WTC11 (cell line): Measurements from ENCODE around the gene ZFP92. TPM values are rescaled to one million over a fixed set of nuclear protein-coding genes. Genes with fewer than 3 reads are reported as not detected.

Experiments
- ATAC-seq: fragments of 200-7000 bp; cut with Tn5 transposase; 2 replicates; pipeline ENCODE4 v1.10.0; 2021; ENCODE audit warnings: mild to moderate bottlenecking, moderate library complexity
- CTCF ChIA-PET: fragments of 300-600 bp; sonication (Branson Sonifier 250); formaldehyde crosslinking; loops from one replicate; lab custom pipeline; 2021; ENCODE audit warnings: antibody characterized with exemption; lab: Charles Lee
- POLR2A ChIA-PET: fragments of 350-600 bp; sonication (Branson Sonifier 250); formaldehyde crosslinking; loops from one replicate; lab custom pipeline; 2021; ENCODE audit warnings: antibody characterized with exemption; lab: Charles Lee
- DNase-seq: peaks from one replicate; pipeline ENCODE4 v3.0.0; 2021; ENCODE audit warnings: low spot score
- H3K27ac Mint-ChIP-seq: 2 replicates; pipeline ENCODE4 v1.8.0; 2021; ENCODE audit warnings: mixed read lengths
- H3K27me3 Mint-ChIP-seq: 2 replicates; pipeline ENCODE4 v1.8.0; 2021; ENCODE audit warnings: low read depth, mild to moderate bottlenecking, moderate library complexity, mixed read lengths
- H3K36me3 Mint-ChIP-seq: 2 replicates; pipeline ENCODE4 v1.8.0; 2021; ENCODE audit warnings: mixed read lengths
- H3K4me1 Mint-ChIP-seq: 2 replicates; pipeline ENCODE4 v1.8.0; 2022; ENCODE audit warnings: mixed read lengths
- H3K4me3 Mint-ChIP-seq: 2 replicates; pipeline ENCODE4 v1.8.0; 2021; ENCODE audit warnings: mild to moderate bottlenecking, moderate library complexity, mixed read lengths
- H3K9me3 Mint-ChIP-seq: 2 replicates; pipeline ENCODE4 v1.8.0; 2021; ENCODE audit warnings: mixed read lengths
- CTCF ChIP-seq: fragments of 200-600 bp; IDR thresholded peaks from 2 replicates; pipeline ENCODE4 v1.8.0; 2022; ENCODE audit warnings: antibody characterized with exemption
- HMGA2 ChIP-seq: fragments of 250-450 bp; sonication (Bioruptor Pico); IDR thresholded peaks from 2 replicates; pipeline ENCODE4 v1.4.0; 2021; ENCODE audit warnings: mild to moderate bottlenecking, moderate library complexity
- RORB ChIP-seq: fragments of 250-450 bp; sonication (Bioruptor Pico); IDR thresholded peaks from 2 replicates; pipeline ENCODE4 v1.9.0; 2021; ENCODE audit warnings: mild to moderate bottlenecking
- ZMAT4 ChIP-seq: fragments of 250-450 bp; sonication (Bioruptor Pico); IDR thresholded peaks from 2 replicates; pipeline ENCODE4 v1.9.0; 2021; ENCODE audit warnings: mild to moderate bottlenecking
- ZNF121 ChIP-seq: sonication (generic); formaldehyde crosslinking; IDR thresholded peaks from 2 replicates; pipeline ENCODE4 v1.8.0; 2023; ENCODE audit warnings: missing genetic modification reagents
- ZNF512 ChIP-seq: sonication (generic); formaldehyde crosslinking; IDR thresholded peaks from 2 replicates; pipeline ENCODE4 v1.8.1; 2022; ENCODE audit warnings: missing genetic modification reagents, borderline replicate concordance
- total RNA-seq: library from RNA; stranded (reverse); gene quantifications from 3 replicates; pipeline ENCODE4 v1.2.3, GENCODE V29; 2021

Gene ZFP92
- total RNA-seq, 1 experiment from 2014 or later = 0.31 TPM

- Mint-ChIP-seq H3K27me3 (no peaks in the 10 kb centered on the region), H3K4me3 (no peak overlapping the region), H3K4me1 (no peaks in the 10 kb centered on the region), H3K36me3 (peaks cover 10% of the 10 kb centered on the region), H3K27ac (no peak overlapping the region), H3K9me3 (no peaks in the 10 kb centered on the region)
- ChIA-PET CTCF (interaction anchor here (0.5 to 2.5 kb wide), 32 partner anchors 10 to 519 kb away, joined by 3 to 41 read pairs (median 4); partner anchors contain the start of genes BGN, CCNQ, HAUS7 and TREX2), POLR2A (interaction anchor here (0.6 kb wide), 1 partner anchor 60 kb away, joined by 7 read pairs; the partner anchor contains the start of gene PNMA6E)
- no peak for TF ChIP-seq ZNF121 (CRISPR knock-in tag)
- TF ChIP-seq RORB (CRISPR knock-in tag) = no peak
- no peak for TF ChIP-seq ZMAT4 (CRISPR knock-in tag)
- 0 out of 2 replicates have a peak, but pooled peaks have one; percentile 21 for TF ChIP-seq CTCF
- TF ChIP-seq ZNF512 = no peak
- TF ChIP-seq HMGA2 (CRISPR knock-in tag) = no peak
- ATAC-seq (peak; percentile 81), DNase-seq (peak; percentile 73)
These were observed 49.6 kb downstream of the ZFP92 start for GRCh38 chrX:153460826-153461225.

Other genes with a start within 250 kb of the ZFP92 start
- gene MAGEA1, start 232.2 kb upstream of the ZFP92 start, total RNA-seq = not detected in 3 replicates
- 0.13 to 0.30 TPM (median 0.23 TPM) in 3 replicates for gene PNMA6F, start 89.7 kb upstream of the ZFP92 start, total RNA-seq
- 9.3 to 9.9 TPM (median 9.8 TPM) in 3 replicates for gene ZNF275, start 77.3 kb upstream of the ZFP92 start, total RNA-seq
- not detected in 3 replicates for gene PNMA6E, start 10.1 kb upstream of the ZFP92 start, total RNA-seq
- 0.78 to 1.5 TPM (median 1.0 TPM) in 3 replicates for gene TREX2, start 34.6 kb downstream of the ZFP92 start, total RNA-seq
- gene HAUS7, start 59.1 kb downstream of the ZFP92 start, total RNA-seq = 46.5 to 52.9 TPM (median 52.2 TPM) in 3 replicates
- gene BGN, start 83.5 kb downstream of the ZFP92 start, total RNA-seq = 1.8 to 3.7 TPM (median 3.2 TPM) in 3 replicates
- 0.28 to 0.32 TPM (median 0.30 TPM) in 3 replicates for gene ATP2B3, start 106.2 kb downstream of the ZFP92 start, total RNA-seq
- gene CCNQ, start 187.7 kb downstream of the ZFP92 start, total RNA-seq = 15.2 to 17.4 TPM (median 15.4 TPM) in 3 replicates
- 2.5 to 2.8 TPM (median 2.5 TPM) in 3 replicates for gene DUSP9, start 235.7 kb downstream of the ZFP92 start, total RNA-seq